Keratinocyte (primary cell): Measurements from ENCODE around the gene FMR1.

Source experiments
- CTCF ChIP-seq, 3 experiments: IDR thresholded peaks in 1 of 3; conservative IDR thresholded peaks in 1 of 3; optimal IDR thresholded peaks in 1 of 3; 2 replicates in 2 of 3; 3 replicates in 1 of 3; pipeline versions ENCODE3 to v1.5.1; 2011; ENCODE audit warnings: low read length in 3 of 3, mild to moderate bottlenecking in 3 of 3, moderate library complexity in 2 of 3, control low read depth in 1 of 3, inconsistent platforms in 1 of 3; ENCODE audit not compliant: insufficient read depth in 2 of 3; ENCODE audit errors: extremely low read depth in 1 of 3
- EZH2 ChIP-seq: IDR thresholded peaks from one replicate; pipeline ENCODE4 v1.6.1; 2012; ENCODE audit warnings: inconsistent platforms, mild to moderate bottlenecking, low read length, moderate library complexity

- TF ChIP-seq CTCF (optimal IDR thresholded peaks at IDR 0.05 in 1 of 3, IDR thresholded peaks at IDR 0.05 in 1 of 3, conservative IDR thresholded peaks at IDR 0.05 in 1 of 3; ENCODE audit: extremely low read depth in 1 of 3, insufficient read depth in 2 of 3, low read length in 3 of 3) (no peak), EZH2 (no peak)
Observed at GRCh38 chrX:147900349-147900748, 11.4 kb upstream of the FMR1 start.
